Ectodermal cell (in vitro differentiated cells): Measurements from ENCODE around the gene HSF2BP.

Experiments used
- H3K27ac ChIP-seq: 2 replicates; pipeline ENCODE4 v1.7.0; 2013; ENCODE audit warnings: mild to moderate bottlenecking, low read depth, low read length; ENCODE audit not compliant: insufficient read depth, poor library complexity, severe bottlenecking
- H3K27me3 ChIP-seq: 2 replicates; pipeline ENCODE4 v1.7.0; 2013; ENCODE audit warnings: mild to moderate bottlenecking, low read length; ENCODE audit not compliant: insufficient read depth, control insufficient read depth, poor library complexity, severe bottlenecking
- H3K36me3 ChIP-seq: one replicate; pipeline ENCODE4 v1.7.0; 2013; ENCODE audit warnings: low read length; ENCODE audit not compliant: control insufficient read depth, insufficient read depth
- H3K4me1 ChIP-seq: one replicate; pipeline ENCODE4 v1.7.0; 2013; ENCODE audit warnings: low read length; ENCODE audit not compliant: control insufficient read depth, insufficient read depth
- H3K4me3 ChIP-seq: 2 replicates; pipeline ENCODE4 v1.7.0; 2013; ENCODE audit warnings: low read depth, low read length, control low read depth; ENCODE audit not compliant: insufficient read depth
- H3K9me3 ChIP-seq: 2 replicates; pipeline ENCODE4 v1.7.0; 2013; ENCODE audit warnings: mild to moderate bottlenecking, low read length, moderate library complexity; ENCODE audit not compliant: control insufficient read depth
- WGBS, 2 experiments: methylation state at CpG; one replicate each; pipeline ENCODE4 v1.1.7; 2013; ENCODE audit warnings: missing lambda C conversion rate in 2 of 2; 5-methylcytosine and 5-hydroxymethylcytosine counted together

Gene HSF2BP

DNA sequence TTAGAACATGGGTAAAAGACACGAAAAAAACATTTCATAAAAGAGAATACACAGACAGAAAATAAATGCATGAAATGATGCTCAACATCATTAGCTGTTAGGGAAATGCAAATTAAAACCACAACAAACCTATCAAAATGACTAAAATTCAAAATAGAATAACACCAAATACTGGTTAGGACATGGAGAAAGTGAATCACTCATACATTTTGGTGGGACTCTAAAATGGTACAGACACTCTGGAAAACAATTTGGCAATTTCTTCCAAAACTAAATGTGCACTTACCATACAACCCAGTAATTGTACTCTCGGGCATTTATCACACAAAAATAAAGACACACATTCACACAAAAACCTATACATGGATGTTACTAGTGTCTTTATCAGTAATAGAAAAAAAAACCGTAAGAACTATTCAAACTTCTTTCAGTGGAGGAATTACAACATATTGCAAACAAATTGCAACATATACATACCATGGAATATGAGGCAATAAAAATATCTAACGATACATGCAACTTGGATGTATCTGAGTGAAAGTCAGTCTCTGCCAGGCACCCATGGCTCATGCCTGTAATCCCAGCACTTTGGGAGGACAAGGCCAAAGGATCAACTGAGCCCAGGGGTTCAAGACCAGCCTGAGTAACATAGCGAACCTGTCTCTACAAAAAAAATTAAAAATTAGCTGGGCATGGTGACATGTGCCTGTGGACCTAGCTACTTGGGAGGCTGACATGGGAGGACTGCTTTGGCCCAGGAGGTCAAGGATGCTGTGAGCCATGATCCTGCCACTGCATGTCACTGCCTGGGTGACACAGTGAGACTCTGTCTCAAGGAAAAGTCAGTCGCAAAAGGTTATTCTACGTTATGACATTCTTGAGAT is 19.6 kb downstream of the HSF2BP start:
- Histone ChIP-seq H3K36me3 (no peaks in the 10 kb centered on the region), H3K4me3 (no peak overlapping the region), H3K27me3 (no peaks in the 10 kb centered on the region), H3K4me1 (no peaks in the 10 kb centered on the region), H3K27ac (no peak overlapping the region), H3K9me3 (no peaks in the 10 kb centered on the region)
- WGBS, 2 experiments, result 90 to 91% methylated on average over 5 to 7 of the region's 7 CpGs

DNA sequence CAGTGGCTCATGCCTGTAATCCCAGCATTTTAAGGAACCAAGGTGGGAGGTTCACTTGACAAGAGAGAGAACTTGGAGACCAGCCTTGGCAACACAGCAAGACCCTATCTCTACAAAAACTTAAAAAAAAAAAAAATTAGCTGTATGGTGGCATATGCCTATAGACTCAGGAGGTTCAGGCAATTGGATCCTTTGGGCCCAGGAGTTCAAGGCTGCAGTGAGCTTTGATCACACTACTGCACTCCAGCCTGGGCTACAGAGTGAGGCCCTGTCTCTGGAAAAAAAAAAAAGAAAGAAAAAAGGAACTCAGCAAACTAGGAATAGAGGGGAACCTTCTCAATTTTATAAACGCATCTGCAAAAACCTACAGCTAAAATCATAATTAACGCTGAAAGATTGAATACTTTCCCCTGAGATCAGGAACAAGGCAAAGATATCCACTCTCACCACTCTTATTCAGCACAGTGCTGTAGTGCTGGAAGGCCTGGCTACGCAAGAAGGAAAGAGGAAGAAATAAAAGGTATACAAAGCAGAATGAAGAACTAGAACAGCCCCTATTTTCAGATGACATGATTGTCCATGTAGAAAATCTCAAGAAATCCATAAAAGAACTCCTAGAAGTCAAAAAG is 21.6 kb downstream of the HSF2BP start:
- Histone ChIP-seq H3K4me3 (no peak overlapping the region), H3K36me3 (no peaks in the 10 kb centered on the region), H3K4me1 (no peaks in the 10 kb centered on the region), H3K27ac (no peak overlapping the region), H3K27me3 (no peaks in the 10 kb centered on the region), H3K9me3 (no peaks in the 10 kb centered on the region)
- WGBS, 2 experiments, result 90 to 98% methylated on average over 3 of the region's 3 CpGs

DNA sequence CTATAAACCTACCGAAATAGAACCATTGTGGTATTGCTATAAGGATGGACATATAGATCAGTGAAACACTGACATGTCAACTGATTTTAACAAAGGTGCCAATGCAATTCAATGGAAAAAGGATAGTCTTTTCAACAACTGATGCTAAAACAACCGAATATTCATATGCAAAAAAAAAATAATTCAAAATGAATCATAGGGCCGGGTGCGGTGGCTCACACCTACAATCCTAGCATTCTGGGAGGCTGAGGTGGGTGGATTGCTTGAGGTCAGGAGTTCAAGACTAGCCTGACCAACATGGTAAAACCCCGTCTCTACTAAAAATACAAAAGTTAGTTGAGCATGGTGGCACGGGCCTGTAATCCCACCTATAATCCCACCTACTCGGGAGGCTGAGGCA is 23.9 kb downstream of the HSF2BP start:
- Histone ChIP-seq H3K9me3 (no peaks in the 10 kb centered on the region), H3K36me3 (no peaks in the 10 kb centered on the region), H3K27ac (no peak overlapping the region), H3K4me1 (no peaks in the 10 kb centered on the region), H3K4me3 (no peak overlapping the region), H3K27me3 (no peaks in the 10 kb centered on the region)
- 90 to 94% methylated on average over 7 of the region's 7 CpGs for WGBS, 2 experiments

DNA sequence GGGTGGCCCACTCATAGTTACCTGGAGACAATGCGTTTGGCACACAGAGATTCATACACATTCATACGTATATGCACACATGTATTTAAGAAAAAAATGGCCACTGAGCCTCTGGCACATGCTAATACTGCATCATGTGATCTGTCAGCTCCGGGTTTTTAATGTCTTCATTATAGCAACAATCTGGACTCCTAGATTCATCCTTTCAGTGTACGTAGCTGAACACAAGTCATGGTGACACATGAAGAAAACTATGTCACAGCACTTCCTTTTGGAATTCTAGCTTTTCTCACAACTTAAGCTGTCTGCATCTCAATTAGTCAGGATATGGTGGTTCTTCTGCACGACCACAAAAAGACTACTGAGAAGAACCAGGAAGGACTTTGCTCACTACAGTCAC is 24.7 kb downstream of the HSF2BP start:
- whole genome bisulfite sequencing, 2 experiments, result 91 to 94% methylated on average over 5 of the region's 5 CpGs
- Histone ChIP-seq H3K27ac (no peak overlapping the region), H3K36me3 (no peaks in the 10 kb centered on the region), H3K9me3 (no peaks in the 10 kb centered on the region), H3K4me3 (no peak overlapping the region), H3K4me1 (no peaks in the 10 kb centered on the region), H3K27me3 (no peaks in the 10 kb centered on the region)

DNA sequence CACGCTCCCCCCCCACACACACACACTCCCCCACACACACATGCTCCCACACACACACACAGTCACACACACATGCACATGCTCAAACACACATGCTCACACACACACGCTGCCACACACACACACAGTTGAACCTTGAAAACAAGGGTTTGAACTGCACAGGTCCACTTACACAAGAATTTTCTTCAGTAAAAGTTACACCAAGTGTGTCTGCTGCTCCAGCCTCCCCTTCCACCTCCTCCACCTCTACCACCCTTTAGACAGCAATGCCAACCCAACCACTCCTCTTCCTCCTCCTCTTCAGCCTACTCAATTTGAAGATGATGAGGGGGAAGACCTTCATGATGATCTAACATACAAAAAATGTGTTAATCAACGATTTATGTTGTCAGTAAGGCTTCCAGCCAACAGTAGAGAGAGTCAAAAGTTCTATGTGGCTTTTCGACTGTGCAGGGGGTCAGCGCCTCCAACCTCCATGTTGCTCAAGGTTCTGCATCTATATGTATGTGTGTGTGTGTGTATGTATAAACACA is 26.8 kb downstream of the HSF2BP start:
- H3K36me3 ChIP-seq, result no peaks in the 10 kb centered on the region
- no peak overlapping the region for H3K4me3 ChIP-seq
- no peak overlapping the region for H3K27ac ChIP-seq
- H3K27me3 ChIP-seq, result no peaks in the 10 kb centered on the region
- H3K9me3 ChIP-seq, result no peaks in the 10 kb centered on the region
- WGBS, 2 experiments, result 60 to 68% methylated on average over 3 to 4 of the region's 5 CpGs
- H3K4me1 ChIP-seq, result no peaks in the 10 kb centered on the region

DNA sequence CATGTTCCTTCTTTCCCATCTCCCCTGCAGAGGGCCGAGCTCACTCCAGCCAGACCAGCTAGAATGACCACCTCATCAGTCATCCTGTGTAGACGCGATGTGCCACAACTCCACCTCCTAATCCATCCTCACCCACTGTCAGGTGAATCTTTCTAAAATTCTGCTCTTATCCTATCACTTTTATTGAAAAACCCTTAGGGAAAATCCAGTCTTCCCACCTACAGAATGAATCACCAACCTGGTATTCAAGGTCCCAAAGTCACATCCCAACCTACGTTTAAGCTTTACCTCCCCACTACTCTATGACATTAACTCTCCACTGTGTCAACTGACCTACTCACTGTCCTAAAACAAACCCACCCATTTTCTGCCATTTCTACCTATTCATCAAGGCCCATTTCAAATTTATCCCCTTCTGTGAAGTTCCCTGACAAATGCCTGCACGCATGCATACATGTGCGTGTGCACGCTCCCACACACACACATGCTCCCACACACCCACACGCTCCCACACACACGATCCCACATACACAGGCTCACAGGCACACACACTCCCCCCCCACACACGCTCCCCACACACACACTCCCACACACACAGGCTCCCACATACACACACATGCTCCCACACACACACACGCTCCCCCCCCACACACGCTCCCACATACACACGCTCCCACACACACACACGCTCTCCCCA is 27.7 kb downstream of the HSF2BP start:
- Histone ChIP-seq H3K27me3 (no peaks in the 10 kb centered on the region), H3K27ac (no peak overlapping the region), H3K9me3 (no peaks in the 10 kb centered on the region), H3K4me3 (no peak overlapping the region), H3K36me3 (no peaks in the 10 kb centered on the region), H3K4me1 (no peaks in the 10 kb centered on the region)
- 90 to 93% methylated on average over 11 to 13 of the region's 14 CpGs for WGBS, 2 experiments

DNA sequence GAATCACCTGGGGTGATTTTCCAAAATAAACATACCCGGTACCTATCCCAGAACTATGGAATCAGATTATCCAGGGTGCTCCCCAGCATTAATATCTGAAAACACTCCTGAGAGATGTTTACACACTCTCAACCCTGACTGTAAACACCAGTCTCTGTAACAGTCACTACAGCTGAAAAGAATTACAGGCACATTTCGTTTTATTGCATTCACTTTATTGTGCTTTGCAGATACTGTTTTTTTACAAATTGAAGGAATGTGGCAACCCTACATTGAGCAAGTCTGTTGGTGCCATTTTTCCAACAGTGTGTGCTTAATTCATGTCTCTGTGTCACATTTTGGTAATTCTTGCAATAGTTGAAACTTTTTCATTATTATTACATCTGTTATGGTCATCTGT is 31.8 kb downstream of the HSF2BP start:
- WGBS, 2 experiments, result 88 to 91% methylated on average over 2 of the region's 2 CpGs
- Histone ChIP-seq H3K9me3 (no peaks in the 10 kb centered on the region), H3K4me3 (no peak overlapping the region), H3K36me3 (no peaks in the 10 kb centered on the region), H3K27ac (no peak overlapping the region), H3K4me1 (no peaks in the 10 kb centered on the region), H3K27me3 (no peaks in the 10 kb centered on the region)

DNA sequence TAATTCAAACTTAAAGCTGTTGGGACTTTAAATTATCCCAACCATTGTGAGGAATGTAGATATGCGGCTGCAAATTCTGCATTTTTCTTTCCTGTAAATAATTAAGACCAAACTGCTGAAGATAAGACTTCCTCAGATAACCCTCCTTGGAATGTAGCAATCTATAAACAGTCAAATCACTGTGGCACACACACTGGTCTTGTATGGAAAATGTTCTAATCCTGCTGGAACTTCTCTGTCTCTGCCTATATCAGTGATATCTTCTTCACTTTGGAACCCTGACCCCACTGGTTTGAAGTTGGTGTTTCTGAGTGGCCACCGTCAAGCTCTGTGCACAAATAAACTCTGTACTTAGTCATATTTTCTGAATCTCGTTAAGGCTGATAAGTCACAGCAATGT is 32.9 kb downstream of the HSF2BP start:
- Histone ChIP-seq H3K4me1 (no peaks in the 10 kb centered on the region), H3K27ac (no peak overlapping the region), H3K9me3 (no peaks in the 10 kb centered on the region), H3K4me3 (no peak overlapping the region), H3K27me3 (no peaks in the 10 kb centered on the region), H3K36me3 (no peaks in the 10 kb centered on the region)
- WGBS, 2 experiments, result 63 to 65% methylated on average over 3 of the region's 3 CpGs

DNA sequence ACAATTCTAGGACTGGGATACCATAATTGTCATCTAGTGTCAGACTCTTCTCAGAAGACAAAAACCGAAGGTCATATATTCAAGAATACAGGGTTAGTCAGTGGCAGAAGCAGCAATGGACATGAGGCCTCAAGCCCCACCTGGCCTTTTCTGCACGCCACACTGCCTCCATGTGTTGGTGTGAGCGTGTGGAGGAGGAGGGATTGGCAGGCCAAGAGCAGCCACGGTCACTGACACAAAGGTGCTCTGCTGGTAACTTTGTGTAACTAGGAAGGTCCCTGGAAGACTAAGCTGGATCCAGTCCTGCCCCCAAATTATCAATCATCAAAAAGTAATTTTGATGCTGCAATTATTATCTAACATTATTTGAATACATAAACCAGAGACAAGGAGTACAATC is 34.9 kb downstream of the HSF2BP start:
- H3K27ac ChIP-seq, result no peak overlapping the region
- H3K4me1 ChIP-seq, result no peaks in the 10 kb centered on the region
- H3K27me3 ChIP-seq, result no peaks in the 10 kb centered on the region
- H3K9me3 ChIP-seq, result no peaks in the 10 kb centered on the region
- H3K36me3 ChIP-seq, result no peaks in the 10 kb centered on the region
- WGBS, 2 experiments, result 88 to 90% methylated on average over 4 of the region's 4 CpGs
- H3K4me3 ChIP-seq, result no peak overlapping the region

DNA sequence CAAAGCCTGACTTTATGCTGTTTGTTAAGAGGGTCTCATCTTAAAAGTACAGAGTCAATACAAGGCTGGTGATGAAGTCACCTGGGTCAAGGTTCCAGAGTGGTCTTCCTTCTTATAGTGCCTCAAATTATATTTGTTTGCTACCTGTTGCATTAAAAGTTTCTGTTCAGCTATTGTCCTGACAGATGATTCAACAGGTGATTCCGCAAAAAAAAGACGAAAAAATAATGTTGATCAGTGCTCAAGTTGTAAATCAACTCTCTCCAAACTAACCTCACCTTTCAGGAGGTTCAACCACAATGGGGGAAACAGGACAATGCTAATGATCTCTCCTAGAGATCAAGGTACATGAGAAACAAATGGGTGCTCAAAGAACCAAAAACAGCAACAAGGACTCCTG is 35.7 kb downstream of the HSF2BP start:
- no peak overlapping the region for H3K27ac ChIP-seq
- no peaks in the 10 kb centered on the region for H3K4me1 ChIP-seq
- 95 to 100% methylated on average over 2 of the region's 2 CpGs for WGBS, 2 experiments
- no peak overlapping the region for H3K4me3 ChIP-seq
- no peaks in the 10 kb centered on the region for H3K27me3 ChIP-seq
- no peaks in the 10 kb centered on the region for H3K9me3 ChIP-seq
- no peaks in the 10 kb centered on the region for H3K36me3 ChIP-seq
